Measurements from ENCODE around the gene CDC20. TPM values are rescaled to one million over a fixed set of nuclear protein-coding genes. Genes with fewer than 3 reads are reported as not detected.
"Not testable (repeated sequence)": the region's sequence is repeated elsewhere in the genome, so short reads cannot be mapped to it uniquely, and the experiment has no call there.

The CDC20 gene
- total and polyA plus RNA-seq, 8 donors = 1.8 to 31.4 (median 11.0) TPM

DNA sequence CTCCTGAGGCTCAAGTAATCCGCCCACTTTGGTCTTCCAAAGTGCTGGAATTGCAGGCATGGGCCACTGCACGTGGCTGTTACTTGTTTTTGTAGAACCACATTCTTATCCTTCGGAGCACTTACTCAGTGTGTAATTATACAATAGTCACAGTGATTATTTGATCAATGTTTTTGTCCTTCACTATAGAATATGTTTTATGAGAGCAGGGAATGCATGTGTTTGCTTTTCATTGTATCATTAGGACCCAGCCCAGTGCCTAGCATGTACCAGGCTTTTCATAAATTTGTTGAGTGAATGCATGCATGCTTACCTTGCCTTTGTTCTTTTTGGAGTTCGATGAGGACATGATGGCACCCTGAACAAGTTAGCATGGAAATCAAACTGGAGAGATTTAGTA, 36.7 kb downstream of the CDC20 start:
- no peaks in the 10 kb centered on the region for H3K27me3 ChIP-seq
- H3K4me3 ChIP-seq = no peak overlapping the region
- H3K9me3 ChIP-seq = no peaks in the 10 kb centered on the region
- TF ChIP-seq POLR2AphosphoS5 (IDR thresholded peaks at IDR 0.05) = no peak
- TF ChIP-seq POLR2A (IDR thresholded peaks at IDR 0.05) = no peak
- TF ChIP-seq, protein P1, sequence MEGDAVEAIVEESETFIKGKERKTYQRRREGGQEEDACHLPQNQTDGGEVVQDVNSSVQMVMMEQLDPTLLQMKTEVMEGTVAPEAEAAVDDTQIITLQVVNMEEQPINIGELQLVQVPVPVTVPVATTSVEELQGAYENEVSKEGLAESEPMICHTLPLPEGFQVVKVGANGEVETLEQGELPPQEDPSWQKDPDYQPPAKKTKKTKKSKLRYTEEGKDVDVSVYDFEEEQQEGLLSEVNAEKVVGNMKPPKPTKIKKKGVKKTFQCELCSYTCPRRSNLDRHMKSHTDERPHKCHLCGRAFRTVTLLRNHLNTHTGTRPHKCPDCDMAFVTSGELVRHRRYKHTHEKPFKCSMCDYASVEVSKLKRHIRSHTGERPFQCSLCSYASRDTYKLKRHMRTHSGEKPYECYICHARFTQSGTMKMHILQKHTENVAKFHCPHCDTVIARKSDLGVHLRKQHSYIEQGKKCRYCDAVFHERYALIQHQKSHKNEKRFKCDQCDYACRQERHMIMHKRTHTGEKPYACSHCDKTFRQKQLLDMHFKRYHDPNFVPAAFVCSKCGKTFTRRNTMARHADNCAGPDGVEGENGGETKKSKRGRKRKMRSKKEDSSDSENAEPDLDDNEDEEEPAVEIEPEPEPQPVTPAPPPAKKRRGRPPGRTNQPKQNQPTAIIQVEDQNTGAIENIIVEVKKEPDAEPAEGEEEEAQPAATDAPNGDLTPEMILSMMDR (IDR thresholded peaks at IDR 0.05) = no peak
- TF ChIP-seq EP300 (IDR thresholded peaks at IDR 0.05) = no peak
- WGBS, 5 donors = 63 to 82% (median 67%) methylated on average over 4 of the region's 4 CpGs
- no peak overlapping the region for H3K27ac ChIP-seq
- H3K4me1 ChIP-seq = peaks cover 5 to 27% (median 12%) of the 10 kb centered on the region in 4 donors
- intact Hi-C loops (cut with DNase I; ENCODE audit: low total_unique reads) = no loop called here
- DNase-seq = no peak
- H3K36me3 ChIP-seq = peaks cover 0 to 29% (median 19%) of the 10 kb centered on the region in 4 donors

DNA sequence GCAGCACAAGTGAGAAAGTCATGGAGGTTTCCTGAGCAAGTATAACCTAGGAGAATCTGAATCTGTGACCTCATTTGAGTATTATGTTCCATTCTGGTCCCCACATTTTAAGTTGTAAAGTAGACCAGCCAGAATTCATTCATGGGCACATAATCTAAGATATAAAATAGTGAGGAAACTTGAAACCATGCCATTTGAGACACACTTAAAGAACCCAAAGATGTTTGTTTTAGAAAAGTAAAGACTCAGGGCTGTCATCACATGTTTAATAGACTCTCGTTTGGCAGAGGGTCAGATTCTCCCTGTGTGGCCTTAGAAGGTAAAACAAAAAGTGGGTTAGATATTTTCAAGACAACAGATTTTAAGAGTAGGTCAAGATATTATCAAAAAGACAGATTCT, 37.3 kb downstream of the CDC20 start:
- Histone ChIP-seq H3K27me3 (no peaks in the 10 kb centered on the region), H3K9me3 (no peaks in the 10 kb centered on the region), H3K4me3 (no peak overlapping the region), H3K27ac (no peak overlapping the region), H3K4me1 (peaks cover 0 to 21% (median 6%) of the 10 kb centered on the region in 4 donors), H3K36me3 (peaks cover 0 to 29% (median 19%) of the 10 kb centered on the region in 4 donors)
- DNase-seq = no peak
- intact Hi-C loops (cut with DNase I; ENCODE audit: low total_unique reads) = no loop called here
- 25 to 56% (median 44%) methylated on average over 1 of the region's 1 CpG for WGBS, 5 donors
- TF ChIP-seq POLR2A (IDR thresholded peaks at IDR 0.05) = no peak

DNA sequence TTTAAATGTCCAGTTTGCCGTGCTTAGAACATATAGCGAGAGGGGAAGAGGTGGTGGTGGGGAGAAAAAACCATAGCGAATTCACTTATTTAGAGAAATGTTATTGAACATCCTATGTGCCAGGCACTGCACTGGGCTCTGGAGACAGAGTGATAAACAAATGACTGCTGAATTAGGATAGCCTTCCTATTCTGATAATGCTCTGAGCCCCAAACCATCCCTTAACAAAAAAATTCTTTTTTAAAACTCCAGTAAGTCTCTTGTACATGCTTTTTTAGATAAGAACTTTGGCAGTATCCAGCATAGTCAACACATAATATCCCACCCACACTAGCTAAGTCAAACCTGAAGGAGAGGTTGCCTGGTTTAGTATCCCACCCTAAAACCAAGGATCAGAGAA, 39.4 kb downstream of the CDC20 start:
- intact Hi-C loops (cut with DNase I; ENCODE audit: low total_unique reads) = no loop called here
- no peak for DNase-seq
- Histone ChIP-seq H3K27ac (no peak overlapping the region), H3K36me3 (peaks cover 0 to 35% (median 25%) of the 10 kb centered on the region in 4 donors), H3K4me1 (peaks cover 0 to 16% (median 8%) of the 10 kb centered on the region in 4 donors), H3K4me3 (no peak overlapping the region), H3K27me3 (no peaks in the 10 kb centered on the region), H3K9me3 (no peaks in the 10 kb centered on the region)
- WGBS, 5 donors = 95 to 97% (median 96%) methylated on average over 3 of the region's 3 CpGs
- TF ChIP-seq, protein P1 (IDR thresholded peaks at IDR 0.05) = no peak
- TF ChIP-seq POLR2AphosphoS5 (IDR thresholded peaks at IDR 0.05) (no peak), EP300 (IDR thresholded peaks at IDR 0.05) (no peak), POLR2A (IDR thresholded peaks at IDR 0.05) (no peak)

DNA sequence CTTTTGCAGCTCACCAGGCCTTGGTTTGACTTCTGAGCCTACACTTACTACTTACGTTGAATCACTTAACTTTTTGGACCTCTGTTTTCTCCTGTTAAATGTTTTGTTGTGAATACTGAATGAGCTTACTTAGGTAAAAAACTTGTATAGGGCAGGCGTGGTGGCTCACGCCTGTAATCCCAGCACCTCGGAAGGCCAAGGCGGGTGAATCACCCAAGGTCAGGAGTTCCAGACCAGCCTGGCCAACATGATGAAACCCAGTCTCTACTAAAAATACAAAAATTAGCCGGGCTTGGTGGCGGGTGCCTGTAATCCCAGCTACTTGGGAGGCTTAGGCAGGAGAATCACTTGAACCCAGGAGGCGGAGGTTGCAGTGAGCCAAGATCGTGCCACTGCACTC, 41.7 kb downstream of the CDC20 start:
- H3K4me3 ChIP-seq; intact Hi-C loops (cut with DNase I; ENCODE audit: low total_unique reads); H3K9me3 ChIP-seq; H3K27me3 ChIP-seq; H3K27ac ChIP-seq; DNase-seq: not testable (repeated sequence)
- WGBS, 5 donors = 95 to 98% (median 97%) methylated on average over 9 of the region's 9 CpGs
- H3K36me3 ChIP-seq = peaks cover 18 to 54% (median 41%) of the 10 kb centered on the region in 4 donors
- peaks cover 0 to 16% (median 4%) of the 10 kb centered on the region in 4 donors for H3K4me1 ChIP-seq

GRCh38 chr1:43402089-43402865, 43.5 kb downstream of the CDC20 start:
- TF ChIP-seq EP300 (IDR thresholded peaks at IDR 0.05) (no peak), POLR2AphosphoS5 (IDR thresholded peaks at IDR 0.05) (no peak), POLR2A (IDR thresholded peaks at IDR 0.05) (no peak)
- TF ChIP-seq, protein P1 (IDR thresholded peaks at IDR 0.05) = no peak
- H3K4me3 ChIP-seq = no peak overlapping the region
- WGBS, 5 donors = 86 to 90% (median 88%) methylated on average over 6 of the region's 6 CpGs

More at GRCh38 chr1:43402089-43402865, 43.5 kb downstream of the CDC20 start:
- intact Hi-C loops (cut with DNase I; ENCODE audit: low total_unique reads) = no loop called here
- DNase-seq = no peak
- Histone ChIP-seq H3K36me3 (peaks cover 34 to 56% (median 49%) of the 10 kb centered on the region in 4 donors), H3K27me3 (no peaks in the 10 kb centered on the region), H3K27ac (no peak overlapping the region), H3K4me1 (peaks cover 0 to 9% (median 3%) of the 10 kb centered on the region in 4 donors), H3K9me3 (no peaks in the 10 kb centered on the region)

Measured in stomach (tissue), 9 donors.